NCI-H82 (cell line): ENCODE data around the gene DAD1.

Source experiments
- DNase-seq: peaks from one replicate; lab custom pipeline; 2025; lab: John Stamatoyannopoulos, UW

The DAD1 gene

GRCh38 chr14:22536853-22537338 is 52.1 kb downstream of the DAD1 start:
- DNase-seq: no peak

- no peak for DNase-seq
These were observed 53.1 kb downstream of the DAD1 start for GRCh38 chr14:22535916-22536315.

GRCh38 chr14:22535126-22535525 is 53.9 kb downstream of the DAD1 start:
- DNase-seq: no peak

GRCh38 chr14:22534547-22534946 is 54.5 kb downstream of the DAD1 start:
- no peak for DNase-seq

GRCh38 chr14:22533739-22534359 is 55.2 kb downstream of the DAD1 start:
- DNase-seq: no peak

GRCh38 chr14:22533057-22533704 is 55.8 kb downstream of the DAD1 start:
- DNase-seq: no peak

GRCh38 chr14:22532345-22533056 is 56.5 kb downstream of the DAD1 start:
- no peak for DNase-seq

- DNase-seq: no peak
These were observed 57.3 kb downstream of the DAD1 start for GRCh38 chr14:22531451-22532344.

GRCh38 chr14:22530127-22530526 is 58.9 kb downstream of the DAD1 start:
- DNase-seq: peak; percentile 89

GRCh38 chr14:22526744-22527143 is 62.3 kb downstream of the DAD1 start:
- DNase-seq: no peak

GRCh38 chr14:22526218-22526617 is 62.8 kb downstream of the DAD1 start:
- DNase-seq: no peak

- DNase-seq: no peak
These were observed 64.3 kb downstream of the DAD1 start for GRCh38 chr14:22524784-22525161.

- no peak for DNase-seq
These were observed 64.8 kb downstream of the DAD1 start for GRCh38 chr14:22524115-22524783.

- no peak for DNase-seq
These were observed 65.7 kb downstream of the DAD1 start for GRCh38 chr14:22523283-22523682.

GRCh38 chr14:22522466-22522957 is 66.5 kb downstream of the DAD1 start:
- no peak for DNase-seq

- DNase-seq: no peak
These were observed 67.4 kb downstream of the DAD1 start for GRCh38 chr14:22521449-22522239.

- DNase-seq: no peak
These were observed 68.2 kb downstream of the DAD1 start for GRCh38 chr14:22520796-22521195.

- DNase-seq: peak; percentile 78
These were observed 68.9 kb downstream of the DAD1 start for GRCh38 chr14:22519877-22520685.

- no peak for DNase-seq
These were observed 71.0 kb downstream of the DAD1 start for GRCh38 chr14:22518073-22518472.
